RKO (cell line): ENCODE data around the gene STK17A.
A peak's percentile ranks its signal among the peaks of the same experiment; 100 is the strongest.

Experiments used
- DNase-seq: peaks from one replicate; pipeline ENCODE4 v3.0.0-alpha.2; 2016; ENCODE audit warnings: low spot score

STK17A gene

DNA sequence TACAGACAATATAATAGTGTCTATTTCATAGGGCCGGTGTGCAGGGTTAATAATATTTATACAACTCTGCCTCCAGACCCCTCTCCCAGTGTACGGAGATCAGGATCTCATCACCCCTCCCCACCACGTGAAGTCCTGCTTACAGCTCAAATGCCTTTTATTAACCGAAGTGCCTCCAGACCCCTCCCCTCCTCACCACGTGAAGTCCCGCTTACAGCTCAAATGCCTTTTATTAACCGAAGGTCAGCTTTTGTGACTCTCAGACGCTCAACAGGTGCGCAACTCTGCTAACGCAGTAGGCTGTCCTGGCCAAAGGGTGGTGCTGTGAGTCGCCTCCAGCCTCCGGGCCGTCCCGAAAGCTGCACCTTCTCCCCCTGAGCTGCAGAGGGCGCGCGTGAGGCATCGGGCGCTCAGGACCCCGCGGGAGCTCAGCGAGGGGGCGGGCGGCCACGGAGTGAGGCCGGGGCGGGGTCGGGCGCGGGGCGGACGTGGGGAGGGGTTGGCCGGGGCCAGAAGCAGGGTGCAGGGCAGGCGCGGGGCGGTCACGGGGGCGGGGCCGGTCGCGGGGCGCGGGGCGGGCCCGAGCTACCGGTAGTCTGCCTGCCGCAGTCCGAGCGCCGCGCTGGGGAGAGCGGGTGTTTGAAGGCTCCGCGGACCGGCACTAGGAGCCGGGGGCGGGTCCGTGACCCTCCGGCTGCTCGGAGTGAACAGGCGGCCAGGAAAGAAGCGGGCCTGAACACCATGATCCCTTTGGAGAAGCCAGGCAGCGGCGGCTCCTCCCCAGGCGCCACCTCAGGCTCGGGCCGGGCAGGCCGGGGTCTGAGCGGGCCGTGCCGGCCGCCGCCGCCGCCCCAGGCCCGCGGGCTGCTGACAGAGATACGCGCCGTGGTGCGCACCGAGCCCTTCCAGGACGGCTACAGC is at the start of gene STK17A:
TSS of gene STK17A (plus strand) at position 606 of the 921 bp plus-strand sequence. CDS start at position 742, 136 bp downstream.
- peak; percentile 91 for DNase-seq

DNA sequence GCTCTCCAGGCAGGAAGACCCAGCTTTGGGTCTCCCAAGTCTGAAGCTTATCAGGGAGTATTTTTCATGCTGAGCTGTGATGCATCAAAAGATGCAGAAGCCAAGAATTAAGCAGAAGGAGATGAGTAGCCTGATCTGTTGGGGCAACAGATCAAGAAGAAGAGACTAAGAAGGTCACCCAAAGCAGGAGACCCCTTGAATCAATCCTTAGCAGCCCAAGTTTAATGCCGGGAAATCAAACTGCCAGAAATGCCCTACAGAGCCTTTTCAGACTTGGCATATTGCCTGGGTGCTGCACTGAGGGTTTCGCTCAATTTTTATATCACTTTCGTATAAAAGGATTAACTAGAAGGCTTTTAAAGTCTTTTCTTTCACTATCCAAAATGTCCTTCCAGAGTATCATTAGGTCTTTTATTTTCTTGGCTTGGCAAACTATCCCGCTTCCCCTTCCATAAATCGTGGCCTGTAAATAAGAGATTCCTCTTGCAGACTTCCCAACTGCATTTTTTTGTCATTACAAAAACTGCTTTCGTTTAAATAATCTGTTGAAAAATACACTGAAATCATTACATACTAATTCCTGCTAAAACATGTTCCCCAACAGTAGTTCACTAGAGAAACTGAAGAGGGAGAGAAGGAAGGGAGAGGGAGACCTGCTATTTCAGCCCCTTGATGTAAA is 49.0 kb upstream of the STK17A start:
- no peak for DNase-seq

DNA sequence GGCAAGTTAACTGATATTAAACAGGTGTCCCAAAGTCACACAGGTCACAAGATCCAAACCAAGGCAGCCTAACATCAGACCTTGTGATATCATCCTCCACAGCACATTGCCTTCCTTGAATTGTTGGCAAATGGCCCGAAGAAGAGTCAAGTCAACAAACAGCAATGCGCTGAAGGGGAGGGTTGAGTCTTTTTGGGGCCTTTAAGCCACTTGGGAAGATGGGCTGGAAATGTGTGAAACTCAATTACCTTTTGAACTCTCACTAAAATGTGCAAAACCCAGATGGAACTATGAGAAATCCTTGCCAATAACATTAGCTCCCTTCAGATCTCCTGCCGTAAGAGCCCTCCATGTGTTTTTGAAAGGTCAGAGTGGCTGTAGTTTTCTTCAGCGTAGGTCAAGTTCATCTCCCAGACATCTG is 47.9 kb upstream of the STK17A start:
- no peak for DNase-seq

DNA sequence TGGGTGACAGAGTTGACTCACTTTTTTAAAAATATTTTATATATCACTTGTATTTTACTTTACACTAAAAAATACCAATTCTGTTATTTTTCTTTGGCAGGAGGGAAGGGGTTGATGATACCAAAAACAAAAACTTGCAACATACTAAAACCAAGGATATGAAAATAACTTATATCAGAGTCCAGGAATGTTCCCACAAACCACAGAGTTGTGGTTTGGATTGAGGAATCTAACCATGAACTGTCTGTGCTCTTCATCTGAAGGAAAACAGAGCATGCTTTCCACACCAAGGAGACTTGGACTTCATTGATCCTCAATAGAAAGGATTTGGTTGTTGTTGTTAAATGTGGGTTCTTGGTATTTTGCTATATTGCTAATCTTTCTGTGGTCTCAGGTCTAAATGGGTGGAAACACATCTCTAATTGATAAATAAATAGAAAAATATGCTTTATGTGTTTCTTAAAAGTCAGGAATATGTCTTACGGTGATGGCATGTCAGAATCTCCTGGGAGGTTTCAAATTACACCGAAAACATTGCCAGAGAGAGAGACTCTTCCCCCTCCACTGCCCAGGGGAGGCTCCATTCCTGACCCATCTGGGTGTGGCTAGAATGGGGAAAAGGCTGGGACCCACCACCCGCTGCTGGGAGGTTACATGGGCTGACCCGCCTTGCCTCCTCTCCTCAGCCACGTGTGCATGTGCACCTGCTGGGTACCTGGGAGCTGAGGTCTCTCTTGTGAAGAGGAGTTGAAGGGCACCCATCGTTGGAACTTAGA is 46.9 kb upstream of the STK17A start:
- DNase-seq = no peak

DNA sequence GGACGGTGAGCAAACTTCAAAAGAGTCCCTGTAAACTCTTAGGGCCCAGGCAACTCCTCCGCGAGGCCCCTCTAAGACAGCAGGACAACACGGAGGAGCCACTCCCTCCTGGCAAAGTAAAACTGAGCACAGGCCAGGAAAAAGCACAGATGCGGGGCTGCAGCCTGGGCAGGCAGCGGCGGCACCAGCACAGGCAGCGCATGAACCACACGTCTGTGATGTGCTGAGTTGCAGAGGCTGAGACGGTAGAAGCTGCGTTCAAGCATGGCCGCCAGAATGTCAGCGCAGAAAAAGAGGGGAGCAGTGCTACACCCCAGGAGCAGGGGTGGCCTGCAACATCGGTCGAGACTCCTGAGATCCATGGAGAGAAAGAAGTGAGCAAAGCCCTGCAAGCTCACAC is 46.1 kb upstream of the STK17A start:
- DNase-seq = no peak

DNA sequence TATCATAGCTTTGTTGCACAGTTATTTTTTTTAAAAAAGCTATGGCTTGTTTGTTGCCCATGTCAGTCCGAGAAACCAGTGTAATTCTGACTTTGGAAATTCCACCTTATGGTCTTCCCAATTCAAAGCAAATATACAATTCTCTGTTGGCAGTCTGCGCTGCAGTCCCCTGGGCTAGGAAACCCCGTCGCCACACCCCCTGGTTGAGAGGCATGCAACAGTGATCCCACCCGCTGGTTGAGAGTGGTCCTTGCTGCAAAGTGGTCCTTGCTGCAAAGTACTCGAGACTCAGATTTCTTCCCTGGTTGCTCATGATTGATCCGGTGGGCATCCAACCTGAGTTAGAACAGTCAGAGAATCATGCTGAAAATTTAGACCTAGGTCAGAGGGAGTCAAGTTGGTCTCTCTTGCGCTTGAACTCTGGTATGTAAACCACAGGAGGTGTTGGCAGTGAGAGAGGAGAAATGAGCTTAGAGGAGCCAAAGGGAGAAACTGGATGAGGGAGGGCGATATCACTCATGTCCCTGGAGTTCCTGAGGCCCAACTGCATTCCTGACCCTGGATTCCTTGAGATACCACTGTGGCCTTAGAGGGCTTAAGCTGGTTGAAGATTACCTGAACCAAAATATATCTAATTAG is 45.0 kb upstream of the STK17A start:
- no peak for DNase-seq

DNA sequence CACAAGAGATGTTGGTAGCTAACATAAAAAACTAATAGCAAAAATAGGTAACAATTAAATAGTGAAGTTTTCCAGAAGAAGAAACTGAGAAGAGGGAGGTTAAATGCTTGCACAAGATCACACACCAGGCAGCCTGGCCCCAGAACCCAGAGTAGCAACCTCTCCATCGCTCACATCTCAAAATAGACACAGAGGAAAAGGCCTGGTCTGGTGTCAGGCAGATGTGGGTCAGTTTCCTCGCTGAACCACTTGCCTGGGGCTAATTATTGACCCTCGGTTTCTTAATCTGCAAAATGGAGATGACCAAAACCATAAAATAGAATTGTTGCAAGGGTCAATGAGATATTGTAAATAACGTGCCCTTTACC is 44.5 kb upstream of the STK17A start:
- no peak for DNase-seq

DNA sequence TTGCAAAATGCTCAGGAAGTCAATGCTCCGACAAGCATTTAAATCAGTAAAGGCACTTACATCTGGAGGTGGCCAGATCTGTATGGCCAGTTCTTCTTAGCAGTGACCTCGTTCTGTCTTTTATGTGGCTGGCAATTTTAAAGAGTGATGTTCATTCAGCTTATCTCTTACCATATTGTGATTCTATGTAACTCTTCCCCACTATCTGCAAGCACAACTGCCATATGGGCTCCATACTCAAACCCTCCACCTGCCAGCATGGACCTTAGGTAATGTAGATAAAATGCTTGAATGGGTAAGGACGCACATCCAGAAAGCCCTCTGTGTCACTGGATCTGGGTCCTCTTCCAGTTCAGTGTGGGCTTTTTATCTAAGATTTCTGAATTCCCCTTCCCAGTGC is 42.4 kb upstream of the STK17A start:
- no peak for DNase-seq

DNA sequence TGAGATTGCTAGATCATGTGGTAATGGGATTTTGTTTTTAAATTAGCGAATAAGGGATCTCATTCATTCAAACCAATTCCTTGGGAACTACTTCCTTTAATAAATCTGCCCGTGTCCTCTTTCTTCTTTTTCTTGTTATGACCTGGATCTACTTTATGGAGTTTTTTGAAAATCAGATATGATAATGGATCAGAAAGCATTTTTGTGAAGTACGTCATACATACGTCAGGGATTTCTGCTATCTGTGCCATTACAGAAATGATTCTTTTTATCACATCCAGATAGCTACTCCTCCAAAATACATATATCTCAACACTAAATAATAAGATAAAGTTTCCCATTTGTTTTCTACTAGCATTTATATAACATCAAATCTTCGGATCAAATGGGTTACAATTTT is 40.2 kb upstream of the STK17A start:
- no peak for DNase-seq

DNA sequence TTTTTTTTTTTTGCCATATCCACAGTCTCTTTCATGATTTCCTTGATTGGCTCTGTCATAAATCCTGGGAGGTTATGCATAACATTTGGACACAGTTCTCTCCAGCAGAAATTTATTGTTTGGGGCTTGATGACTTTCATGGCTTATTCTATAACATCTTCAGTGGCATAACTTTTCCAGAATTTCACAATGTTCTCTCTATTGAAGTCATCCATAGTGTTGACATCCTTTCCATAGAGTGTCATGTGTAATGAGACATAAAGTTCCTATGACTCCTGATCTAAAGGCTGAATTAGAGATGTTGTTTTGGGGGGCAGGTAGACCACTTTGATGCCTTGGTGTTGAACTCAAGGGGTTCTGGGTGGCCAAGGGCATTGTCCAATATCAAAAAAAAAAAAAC is 36.7 kb upstream of the STK17A start:
- no peak for DNase-seq

DNA sequence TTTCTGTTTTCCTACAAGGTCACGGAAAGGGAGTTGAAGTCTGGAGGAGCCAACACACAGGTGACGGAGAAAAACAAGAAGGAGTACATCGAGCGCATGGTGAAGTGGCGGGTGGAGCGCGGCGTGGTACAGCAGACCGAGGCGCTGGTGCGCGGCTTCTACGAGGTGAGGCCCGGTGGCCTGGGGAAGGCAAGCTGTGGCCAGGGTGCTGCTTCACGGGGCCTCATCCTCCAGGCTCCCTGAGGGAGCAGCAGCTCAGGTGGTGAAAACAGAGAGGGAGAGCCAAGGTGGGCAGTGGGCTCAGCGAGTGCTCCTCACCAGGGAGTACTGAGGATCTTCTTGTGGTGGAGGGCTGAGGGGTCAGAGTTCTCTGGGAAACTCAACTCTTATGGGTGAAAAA is 32.5 kb upstream of the STK17A start:
- no peak for DNase-seq

DNA sequence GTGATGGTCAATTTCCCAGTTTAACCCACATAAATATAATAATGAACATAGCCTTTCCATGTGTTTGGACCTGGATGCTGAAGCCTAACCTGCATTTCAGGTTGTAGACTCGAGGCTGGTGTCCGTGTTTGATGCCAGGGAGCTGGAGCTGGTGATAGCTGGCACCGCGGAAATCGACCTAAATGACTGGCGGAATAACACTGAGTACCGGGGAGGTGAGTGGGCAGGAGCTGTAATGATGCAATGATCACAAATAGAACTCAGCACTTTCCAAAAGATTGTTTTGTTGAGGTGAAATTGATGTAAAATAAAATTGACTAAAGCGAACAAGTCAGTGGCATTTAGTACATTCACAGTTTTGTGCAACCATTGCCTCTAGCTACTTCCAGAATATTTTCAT is 30.8 kb upstream of the STK17A start:
- no peak for DNase-seq

DNA sequence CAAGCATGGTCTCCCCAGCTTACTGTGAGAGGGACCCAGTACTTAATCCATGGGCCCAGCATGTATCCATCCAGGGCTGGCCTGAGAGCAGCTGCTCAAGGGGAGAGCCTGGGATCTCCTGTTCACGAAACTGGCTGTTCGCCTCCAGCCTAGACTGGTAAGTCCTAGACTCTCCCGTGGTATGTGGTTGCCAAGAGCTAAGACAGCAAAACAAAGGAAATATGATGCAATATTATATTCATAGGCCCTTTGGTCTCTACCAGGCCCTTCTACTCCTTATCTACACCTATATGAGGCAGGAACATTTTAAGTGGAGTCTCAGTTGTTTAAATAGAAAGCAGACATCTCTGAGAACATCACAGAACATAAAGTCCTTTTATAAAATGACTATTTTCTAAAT is 28.9 kb upstream of the STK17A start:
- peak; percentile 16 for DNase-seq

DNA sequence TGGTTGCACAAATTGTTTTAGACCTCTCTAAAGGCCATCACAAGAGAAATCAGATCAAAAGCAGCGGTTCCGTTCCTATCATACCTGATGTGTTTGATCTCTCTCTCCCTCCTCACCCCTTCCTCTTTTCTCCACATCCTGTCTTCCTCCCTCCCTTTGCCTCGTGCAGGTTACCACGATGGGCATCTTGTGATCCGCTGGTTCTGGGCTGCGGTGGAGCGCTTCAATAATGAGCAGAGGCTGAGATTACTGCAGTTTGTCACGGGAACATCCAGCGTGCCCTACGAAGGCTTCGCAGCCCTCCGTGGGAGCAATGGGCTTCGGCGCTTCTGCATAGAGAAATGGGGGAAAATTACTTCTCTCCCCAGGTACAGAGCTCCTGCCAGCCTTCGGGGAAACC is 28.5 kb upstream of the STK17A start:
- no peak for DNase-seq

DNA sequence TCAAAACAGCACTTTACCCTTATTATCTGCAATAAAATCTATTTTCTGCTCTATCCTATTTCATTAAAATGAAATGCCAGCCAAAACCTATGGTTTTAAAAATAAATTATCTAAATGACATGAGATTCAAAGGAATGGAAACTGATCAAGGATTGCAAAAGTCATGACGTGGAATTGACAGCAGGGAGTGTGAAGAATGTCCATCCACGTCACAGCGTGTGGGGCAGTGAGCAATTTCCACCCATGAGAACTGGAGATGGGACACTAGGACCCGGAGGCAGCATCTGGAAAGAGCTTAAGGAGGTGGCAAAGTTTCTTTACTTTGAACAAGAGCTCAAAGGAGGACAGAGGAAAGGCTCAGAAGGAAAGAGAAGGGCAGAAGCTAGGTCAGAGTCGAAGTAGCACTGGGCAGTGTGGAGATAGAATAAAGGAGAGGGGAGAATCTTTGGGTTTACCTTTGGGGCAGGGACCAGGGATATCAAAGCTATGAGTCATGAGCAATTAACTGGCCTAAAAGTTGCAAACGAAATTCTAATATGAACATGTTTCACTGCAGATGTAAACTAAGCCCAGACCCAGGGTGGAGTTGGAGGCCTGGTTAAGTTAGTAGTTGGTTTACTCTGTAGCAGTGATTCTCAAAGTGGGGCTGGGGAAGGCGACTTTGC is 24.9 kb upstream of the STK17A start:
- no peak for DNase-seq

DNA sequence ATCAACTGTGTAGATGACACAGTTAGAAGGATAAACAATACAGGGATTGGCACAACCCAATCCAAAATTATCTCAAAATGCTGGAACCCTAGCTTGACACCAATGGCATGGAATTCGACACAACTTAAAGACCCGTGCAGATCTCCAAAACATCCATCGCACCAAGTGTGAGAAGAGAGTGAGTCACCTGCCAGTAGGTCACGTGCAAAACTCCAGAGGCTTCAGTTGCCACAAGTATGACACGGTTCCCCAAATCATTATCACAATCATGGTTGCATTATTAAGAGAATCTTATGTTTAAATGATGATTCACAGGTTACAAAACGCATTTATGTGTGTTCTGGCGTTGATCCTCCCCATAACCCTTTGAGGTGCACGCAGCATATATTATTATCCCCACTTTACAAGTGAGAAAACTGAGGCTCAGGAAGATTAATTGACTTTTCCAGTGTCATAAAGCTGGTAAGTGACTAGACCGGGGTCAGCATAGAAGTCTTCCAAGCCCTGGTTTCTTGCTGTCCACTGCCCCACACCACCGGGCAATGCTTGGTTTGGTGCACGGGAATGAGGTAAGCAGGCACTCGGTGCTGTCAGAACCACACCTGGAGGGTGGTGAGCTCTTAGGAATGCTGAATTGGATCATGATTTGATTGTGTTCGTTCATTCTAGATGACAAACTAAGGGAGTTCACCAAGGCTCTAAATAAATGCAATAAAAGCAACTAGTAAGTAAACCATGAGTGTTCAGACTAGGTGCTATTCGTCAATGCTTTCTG is 23.6 kb upstream of the STK17A start:
- DNase-seq = no peak

DNA sequence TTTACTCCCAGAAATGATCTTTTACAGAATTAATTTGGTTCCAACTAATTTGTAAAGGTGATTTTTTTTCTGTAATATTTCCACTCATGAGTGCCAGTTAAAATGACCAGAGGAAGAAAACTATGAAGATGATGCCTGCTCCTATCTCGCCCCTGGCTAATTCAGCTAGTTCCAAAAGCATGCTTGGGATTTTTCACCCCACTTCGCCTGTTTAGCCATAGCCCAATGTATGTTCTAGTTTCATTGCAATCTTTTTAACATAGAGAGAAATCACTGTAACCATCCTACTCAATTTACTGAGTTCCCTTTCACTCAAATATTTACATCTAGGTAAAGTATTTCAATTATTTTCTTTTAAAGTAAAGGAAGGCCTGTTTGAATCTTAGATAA is 23.0 kb upstream of the STK17A start:
- no peak for DNase-seq

DNA sequence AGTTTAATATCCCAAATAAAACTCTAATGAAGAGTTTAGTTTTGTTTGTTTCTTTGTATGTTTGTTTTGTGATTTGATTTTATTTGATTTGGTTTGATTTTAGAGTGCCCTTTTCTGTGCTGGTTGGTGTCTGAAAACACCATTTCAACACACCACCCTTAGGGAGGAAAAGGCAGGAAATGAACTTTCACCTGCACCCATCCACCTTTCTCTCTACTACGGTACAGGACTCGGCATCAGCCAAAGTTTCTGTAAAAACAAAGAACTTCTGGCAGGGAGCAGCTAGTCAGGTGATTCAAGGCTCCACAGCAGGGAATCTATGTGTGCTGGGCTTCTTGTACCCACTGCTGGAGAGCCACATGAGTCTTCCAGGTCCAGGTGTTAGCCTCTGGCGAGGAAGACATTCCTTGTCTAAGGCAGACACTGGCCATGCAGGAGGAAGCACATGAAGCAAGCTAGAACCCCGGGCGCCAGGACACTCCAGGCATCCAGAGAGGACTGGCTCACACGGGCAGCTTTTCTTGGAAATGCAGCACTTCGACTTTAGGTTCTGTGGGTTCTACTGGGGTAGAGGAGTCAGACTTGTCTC is 22.1 kb upstream of the STK17A start:
- no peak for DNase-seq

DNA sequence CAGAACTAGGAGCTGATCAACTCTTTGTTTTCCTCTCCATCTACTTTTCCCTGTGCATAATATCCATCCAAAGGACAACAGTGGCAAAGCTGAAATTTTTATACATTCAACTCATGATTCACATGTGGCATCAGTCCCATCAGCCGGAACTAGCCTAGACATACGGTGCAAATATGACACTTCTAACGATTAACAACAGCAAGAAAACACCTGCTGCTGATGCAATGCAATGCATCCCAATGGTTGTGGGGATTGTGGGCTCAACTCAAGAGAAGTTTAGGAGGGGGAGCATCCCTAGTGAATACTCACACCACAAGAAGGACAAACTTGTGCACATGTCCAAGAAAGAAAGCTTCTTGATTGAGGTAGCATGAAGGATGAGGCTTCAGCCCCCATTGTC is 20.5 kb upstream of the STK17A start:
- DNase-seq = no peak

DNA sequence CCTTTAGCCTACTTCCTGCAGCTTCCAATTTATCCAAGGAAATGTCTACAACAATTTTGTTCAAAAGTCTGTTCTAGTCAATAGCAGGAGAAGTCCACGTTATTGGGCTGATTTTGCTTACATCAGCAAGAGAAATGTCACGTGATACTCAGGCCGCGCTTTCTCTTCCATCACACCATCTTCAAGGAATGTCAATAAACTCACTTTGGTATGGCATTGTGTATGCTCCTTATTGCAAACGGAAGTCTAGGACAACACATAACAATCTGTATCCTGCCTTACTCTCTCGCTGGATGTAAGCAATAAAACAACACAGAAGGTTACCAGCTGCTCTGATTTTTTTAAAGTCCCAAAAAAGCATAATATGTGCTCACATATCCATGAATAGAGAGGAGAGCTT is 17.1 kb upstream of the STK17A start:
- DNase-seq = no peak

DNA sequence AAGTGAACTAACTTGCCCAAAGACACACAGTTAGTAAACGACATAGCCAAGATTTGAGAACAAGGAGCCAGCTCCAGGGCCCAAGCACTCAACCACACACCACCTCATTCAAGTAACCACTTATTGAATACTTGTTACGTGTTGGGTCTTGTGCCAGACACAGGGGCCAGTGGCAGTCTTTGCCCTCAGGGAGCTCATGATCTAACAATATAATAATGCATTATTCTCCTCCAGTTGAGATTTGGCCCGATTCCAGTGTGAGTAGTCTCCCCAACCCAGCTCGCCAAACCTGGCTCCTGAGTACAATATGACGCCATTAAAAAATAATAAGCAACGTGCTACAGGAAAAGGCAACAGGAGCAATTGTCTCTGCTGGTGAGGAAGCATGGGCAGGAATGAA is 14.4 kb upstream of the STK17A start:
- DNase-seq = no peak
